Mesendoderm (in vitro differentiated cells): ENCODE measurements around the gene RFK.
"Not testable (repeated sequence)": the region's sequence is repeated elsewhere in the genome, so short reads cannot be mapped to it uniquely, and the experiment has no call there.

Source experiments
- DNase-seq: peaks from one replicate; pipeline ENCODE4 v3.0.0; 2013
- H2AK5ac ChIP-seq: 2 replicates; pipeline ENCODE4 v1.6.1; 2013; ENCODE audit warnings: low read length, inconsistent platforms
- H2BK120ac ChIP-seq: 2 replicates; pipeline ENCODE4 v1.6.1; 2013; ENCODE audit warnings: low read depth, mild to moderate bottlenecking, low read length, moderate library complexity, mixed read lengths
- H2BK15ac ChIP-seq: replicated peaks from 2 replicates; pipeline ENCODE4 v1.6.1; 2013; ENCODE audit warnings: low read depth, mild to moderate bottlenecking, moderate library complexity
- H2BK5ac ChIP-seq: 2 replicates; pipeline ENCODE4 v1.6.1; 2013; ENCODE audit warnings: low read length, inconsistent platforms
- H3K18ac ChIP-seq: 2 replicates; pipeline ENCODE4 v1.6.1; 2013; ENCODE audit warnings: mild to moderate bottlenecking, low read length, mixed read lengths
- H3K23ac ChIP-seq: one replicate; pipeline ENCODE4 v1.6.1; 2013; ENCODE audit warnings: low read length
- H3K27ac ChIP-seq: 2 replicates; pipeline ENCODE4 v1.5.1; 2013; ENCODE audit warnings: low read depth, mild to moderate bottlenecking, inconsistent platforms, low read length, moderate library complexity
- H3K27me3 ChIP-seq: 2 replicates; pipeline ENCODE4 v1.6.1; 2013; ENCODE audit warnings: low read length, control low read depth, mild to moderate bottlenecking, inconsistent platforms; ENCODE audit not compliant: insufficient read depth, poor library complexity
- H3K36me3 ChIP-seq: 2 replicates; pipeline ENCODE4 v1.6.1; 2013; ENCODE audit warnings: low read length, inconsistent platforms; ENCODE audit not compliant: control insufficient read depth, insufficient read depth
- H3K4ac ChIP-seq: one replicate; pipeline ENCODE4 v1.6.1; 2013; ENCODE audit warnings: low read depth, mild to moderate bottlenecking, low read length, moderate library complexity
- H3K4me1 ChIP-seq: 2 replicates; pipeline ENCODE4 v1.6.1; 2013; ENCODE audit warnings: low read depth, low read length, inconsistent platforms; ENCODE audit not compliant: control insufficient read depth
- H3K4me2 ChIP-seq: 2 replicates; pipeline ENCODE4 v1.6.1; 2013; ENCODE audit warnings: low read length
- H3K4me3 ChIP-seq: 2 replicates; pipeline ENCODE4 v1.5.1; 2013; ENCODE audit warnings: mild to moderate bottlenecking, low read length
- H3K56ac ChIP-seq: one replicate; pipeline ENCODE4 v1.6.1; 2013; ENCODE audit warnings: low read length
- H3K79me1 ChIP-seq: 2 replicates; pipeline ENCODE4 v1.6.1; 2013; ENCODE audit warnings: low read length, inconsistent platforms
- H3K79me2 ChIP-seq: 2 replicates; pipeline ENCODE4 v1.6.1; 2013; ENCODE audit warnings: mild to moderate bottlenecking, low read length; ENCODE audit not compliant: control insufficient read depth, insufficient read depth
- H3K9ac ChIP-seq: 2 replicates; pipeline ENCODE4 v1.6.1; 2013; ENCODE audit warnings: low read length, inconsistent platforms
- H4K5ac ChIP-seq: one replicate; pipeline ENCODE4 v1.6.1; 2013; ENCODE audit warnings: low read length
- H4K8ac ChIP-seq: one replicate; pipeline ENCODE4 v1.6.1; 2013; ENCODE audit warnings: low read depth, mild to moderate bottlenecking, control low read depth, low read length, moderate library complexity
- WGBS: extraction: QIAGEN DNeasy Blood & Tissue Kit; methylation state at CpG from one replicate; pipeline ENCODE4 v1.1.7; 2013; ENCODE audit warnings: low lambda C conversion rate, missing lambda C conversion rate; ENCODE audit not compliant: insufficient coverage; ENCODE audit errors: extremely low coverage; 5-methylcytosine and 5-hydroxymethylcytosine counted together

Gene RFK

GRCh38 chr9:76369583-76369982, 24.6 kb downstream of the RFK start:
- WGBS = no CpG with 5 or more reads among the region's 4 CpGs
- H3K9ac ChIP-seq = no peak overlapping the region
- peak; percentile 31 for DNase-seq
- H3K79me2 ChIP-seq = no peaks in the 10 kb centered on the region
- no peak overlapping the region for H3K4me2 ChIP-seq
- H4K8ac ChIP-seq = no peak overlapping the region
- no peak overlapping the region for H3K4ac ChIP-seq
- H3K4me3 ChIP-seq = no peak overlapping the region
- no peak overlapping the region for H2BK5ac ChIP-seq
- no peaks in the 10 kb centered on the region for H3K79me1 ChIP-seq
- no peak overlapping the region for H3K27ac ChIP-seq
- no peak overlapping the region for H4K5ac ChIP-seq
- H3K23ac ChIP-seq = no peak overlapping the region
- no peak overlapping the region for H2BK15ac ChIP-seq
- H3K56ac ChIP-seq = no peak overlapping the region
- no peak overlapping the region for H2BK120ac ChIP-seq
- no peaks in the 10 kb centered on the region for H3K36me3 ChIP-seq
- no peaks in the 10 kb centered on the region for H3K27me3 ChIP-seq
- no peaks in the 10 kb centered on the region for H3K4me1 ChIP-seq
- H2AK5ac ChIP-seq = no peak overlapping the region
- no peak overlapping the region for H3K18ac ChIP-seq

GRCh38 chr9:76366275-76366674, 28.0 kb downstream of the RFK start:
- Histone ChIP-seq H3K36me3 (no peaks in the 10 kb centered on the region), H2BK120ac (no peak overlapping the region), H3K4me2 (no peak overlapping the region), H3K4me1 (no peaks in the 10 kb centered on the region), H3K56ac (no peak overlapping the region), H2AK5ac (no peak overlapping the region), H2BK15ac (no peak overlapping the region), H3K18ac (no peak overlapping the region), H3K4me3 (no peak overlapping the region), H2BK5ac (no peak overlapping the region), H3K27ac (no peak overlapping the region), H3K4ac (no peak overlapping the region), H3K79me2 (no peaks in the 10 kb centered on the region), H4K5ac (no peak overlapping the region), H3K23ac (no peak overlapping the region), H3K27me3 (no peaks in the 10 kb centered on the region), H3K79me1 (no peaks in the 10 kb centered on the region), H3K9ac (no peak overlapping the region), H4K8ac (no peak overlapping the region)
- no CpG with 5 or more reads among the region's 4 CpGs for WGBS
- no peak for DNase-seq

GRCh38 chr9:76365028-76365427, 29.2 kb downstream of the RFK start:
- H3K23ac ChIP-seq = no peak overlapping the region
- no peak overlapping the region for H3K56ac ChIP-seq
- H4K5ac ChIP-seq = no peak overlapping the region
- no peak overlapping the region for H3K4ac ChIP-seq
- no peaks in the 10 kb centered on the region for H3K27me3 ChIP-seq
- H3K9ac ChIP-seq = no peak overlapping the region
- H3K4me1 ChIP-seq = no peaks in the 10 kb centered on the region
- H4K8ac ChIP-seq = no peak overlapping the region
- no peak overlapping the region for H2BK120ac ChIP-seq
- no peak overlapping the region for H3K27ac ChIP-seq
- no peak overlapping the region for H3K4me2 ChIP-seq
- no CpG with 5 or more reads among the region's 1 CpG for WGBS
- no peak overlapping the region for H3K4me3 ChIP-seq
- peak; percentile 87 for DNase-seq
- no peaks in the 10 kb centered on the region for H3K36me3 ChIP-seq
- H3K18ac ChIP-seq = no peak overlapping the region
- H2BK5ac ChIP-seq = no peak overlapping the region
- no peak overlapping the region for H2BK15ac ChIP-seq
- no peak overlapping the region for H2AK5ac ChIP-seq
- no peaks in the 10 kb centered on the region for H3K79me1 ChIP-seq
- no peaks in the 10 kb centered on the region for H3K79me2 ChIP-seq

- Histone ChIP-seq H4K5ac (no peak overlapping the region), H2BK15ac (no peak overlapping the region), H2AK5ac (no peak overlapping the region), H3K36me3 (no peaks in the 10 kb centered on the region), H3K18ac (no peak overlapping the region), H3K4me1 (no peaks in the 10 kb centered on the region), H3K4me3 (no peak overlapping the region), H3K56ac (no peak overlapping the region), H3K23ac (no peak overlapping the region), H3K4ac (no peak overlapping the region), H4K8ac (no peak overlapping the region), H3K4me2 (no peak overlapping the region), H2BK5ac (no peak overlapping the region), H2BK120ac (no peak overlapping the region), H3K79me2 (no peaks in the 10 kb centered on the region), H3K79me1 (no peaks in the 10 kb centered on the region), H3K9ac (no peak overlapping the region), H3K27ac (no peak overlapping the region), H3K27me3 (no peaks in the 10 kb centered on the region)
- no peak for DNase-seq
- no CpG with 5 or more reads among the region's 3 CpGs for WGBS
Observed at GRCh38 chr9:76363032-76363395, 31.2 kb downstream of the RFK start.

GRCh38 chr9:76362332-76363031, 31.7 kb downstream of the RFK start:
- no CpG with 5 or more reads among the region's 16 CpGs for WGBS
- not testable (repeated sequence) for H3K4ac ChIP-seq, H3K27ac ChIP-seq, H4K5ac ChIP-seq, H3K4me2 ChIP-seq, H3K4me3 ChIP-seq, H3K56ac ChIP-seq, H3K4me1 ChIP-seq, H3K18ac ChIP-seq, H3K27me3 ChIP-seq, DNase-seq, H3K23ac ChIP-seq, H2BK15ac ChIP-seq, H3K79me1 ChIP-seq, H2BK120ac ChIP-seq, H2AK5ac ChIP-seq, H2BK5ac ChIP-seq, H3K36me3 ChIP-seq, H3K79me2 ChIP-seq, H3K9ac ChIP-seq, H4K8ac ChIP-seq

GRCh38 chr9:76359766-76360165, 34.5 kb downstream of the RFK start:
- H4K8ac ChIP-seq = no peak overlapping the region
- no peak overlapping the region for H2BK120ac ChIP-seq
- H3K23ac ChIP-seq = no peak overlapping the region
- no peak overlapping the region for H3K56ac ChIP-seq
- H2BK15ac ChIP-seq = no peak overlapping the region
- DNase-seq = no peak
- H3K27ac ChIP-seq = no peak overlapping the region
- H3K4me1 ChIP-seq = no peaks in the 10 kb centered on the region
- H3K9ac ChIP-seq = no peak overlapping the region
- no peaks in the 10 kb centered on the region for H3K27me3 ChIP-seq
- no peak overlapping the region for H3K4me2 ChIP-seq
- H3K4ac ChIP-seq = no peak overlapping the region
- no peak overlapping the region for H3K18ac ChIP-seq
- H3K79me2 ChIP-seq = no peaks in the 10 kb centered on the region
- no peak overlapping the region for H4K5ac ChIP-seq
- no CpG with 5 or more reads among the region's 2 CpGs for WGBS
- H2AK5ac ChIP-seq = no peak overlapping the region
- no peaks in the 10 kb centered on the region for H3K36me3 ChIP-seq
- no peak overlapping the region for H3K4me3 ChIP-seq
- no peak overlapping the region for H2BK5ac ChIP-seq
- H3K79me1 ChIP-seq = no peaks in the 10 kb centered on the region
